Stomach (tissue), 4 donors: ENCODE results near the gene FAIM2.

ENCODE experiments used
- POLR2A ChIP-seq, 4 donors: fragments of 450-650 bp; IDR thresholded peaks; one replicate each; pipeline ENCODE4 v1.6.1; 2016; ENCODE audit warnings: antibody characterized with exemption in 4 of 4, control low read depth in 2 of 4, mild to moderate bottlenecking in 1 of 4, moderate library complexity in 1 of 4
- POLR2AphosphoS5 ChIP-seq, 3 donors: sonication (generic); formaldehyde crosslinking; IDR thresholded peaks; one replicate each; pipeline ENCODE4 v1.6.1; 2016; ENCODE audit warnings: antibody characterized with exemption in 3 of 3
- TF ChIP-seq, protein P1 (sequence below), 7 experiments: fragments of 450-650 bp in 4 of 7; fragments of 200-600 bp in 3 of 7; sonication (generic) in 3 of 7; IDR thresholded peaks; one replicate each; pipeline ENCODE4 v1.5.1; 2016 to 2019; ENCODE audit warnings: antibody characterized with exemption in 7 of 7, control low read depth in 2 of 7, mild to moderate bottlenecking in 1 of 7

- no peak for TF ChIP-seq POLR2AphosphoS5 (IDR thresholded peaks at IDR 0.05)
- TF ChIP-seq, protein P1, sequence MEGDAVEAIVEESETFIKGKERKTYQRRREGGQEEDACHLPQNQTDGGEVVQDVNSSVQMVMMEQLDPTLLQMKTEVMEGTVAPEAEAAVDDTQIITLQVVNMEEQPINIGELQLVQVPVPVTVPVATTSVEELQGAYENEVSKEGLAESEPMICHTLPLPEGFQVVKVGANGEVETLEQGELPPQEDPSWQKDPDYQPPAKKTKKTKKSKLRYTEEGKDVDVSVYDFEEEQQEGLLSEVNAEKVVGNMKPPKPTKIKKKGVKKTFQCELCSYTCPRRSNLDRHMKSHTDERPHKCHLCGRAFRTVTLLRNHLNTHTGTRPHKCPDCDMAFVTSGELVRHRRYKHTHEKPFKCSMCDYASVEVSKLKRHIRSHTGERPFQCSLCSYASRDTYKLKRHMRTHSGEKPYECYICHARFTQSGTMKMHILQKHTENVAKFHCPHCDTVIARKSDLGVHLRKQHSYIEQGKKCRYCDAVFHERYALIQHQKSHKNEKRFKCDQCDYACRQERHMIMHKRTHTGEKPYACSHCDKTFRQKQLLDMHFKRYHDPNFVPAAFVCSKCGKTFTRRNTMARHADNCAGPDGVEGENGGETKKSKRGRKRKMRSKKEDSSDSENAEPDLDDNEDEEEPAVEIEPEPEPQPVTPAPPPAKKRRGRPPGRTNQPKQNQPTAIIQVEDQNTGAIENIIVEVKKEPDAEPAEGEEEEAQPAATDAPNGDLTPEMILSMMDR (IDR thresholded peaks at IDR 0.05): no peak
- TF ChIP-seq POLR2A (IDR thresholded peaks at IDR 0.05): no peak
Observed at GRCh38 chr12:49880756-49881414, 22.8 kb downstream of the FAIM2 start.
